ENCODE data around the gene DNAH7.
"Not testable (repeated sequence)": the region's sequence is repeated elsewhere in the genome, so short reads cannot be mapped to it uniquely, and the experiment has no call there.

The DNAH7 gene

GRCh38 chr2:195697681-195698220 is 370.9 kb downstream of the DNAH7 start:
- no peak overlapping the region for H3K4me3 ChIP-seq (ENCODE audit: low read length)
- DNase-seq (ENCODE audit: low read depth, low spot score), result no peak

GRCh38 chr2:195696012-195696411 is 372.6 kb downstream of the DNAH7 start:
- DNase-seq (ENCODE audit: low read depth, low spot score), result no peak
- no peak overlapping the region for H3K4me3 ChIP-seq (ENCODE audit: low read length)

GRCh38 chr2:195695002-195695631 is 373.5 kb downstream of the DNAH7 start:
- no peak for DNase-seq (ENCODE audit: low read depth, low spot score)
- H3K4me3 ChIP-seq (ENCODE audit: low read length), result no peak overlapping the region

GRCh38 chr2:195694553-195694952 is 374.1 kb downstream of the DNAH7 start:
- no peak overlapping the region for H3K4me3 ChIP-seq (ENCODE audit: low read length)
- no peak for DNase-seq (ENCODE audit: low read depth, low spot score)

GRCh38 chr2:195692531-195692930 is 376.1 kb downstream of the DNAH7 start:
- not testable (repeated sequence) for H3K4me3 ChIP-seq (ENCODE audit: low read length); DNase-seq (ENCODE audit: low read depth, low spot score)

Measured in Jurkat, Clone E6-1 (cell line).